ENCODE results near the gene PRDM16.

DNA sequence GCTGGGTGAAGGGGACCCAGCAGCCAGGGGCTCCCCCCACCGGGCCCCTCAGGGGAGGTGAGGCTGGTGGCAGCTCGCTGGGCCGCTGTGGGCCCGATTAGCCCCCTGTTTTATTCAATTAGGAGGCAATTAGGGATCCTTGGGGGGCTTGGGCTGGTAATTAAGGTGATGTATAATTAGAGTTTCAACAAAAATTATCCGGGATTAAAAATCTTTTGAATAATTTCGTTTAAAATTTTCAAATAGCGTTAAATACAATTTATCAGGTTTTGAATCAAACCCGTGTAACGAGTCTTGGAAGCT is 4.1 kb downstream of the PRDM16 start:
- TF ChIP-seq, protein P1, sequence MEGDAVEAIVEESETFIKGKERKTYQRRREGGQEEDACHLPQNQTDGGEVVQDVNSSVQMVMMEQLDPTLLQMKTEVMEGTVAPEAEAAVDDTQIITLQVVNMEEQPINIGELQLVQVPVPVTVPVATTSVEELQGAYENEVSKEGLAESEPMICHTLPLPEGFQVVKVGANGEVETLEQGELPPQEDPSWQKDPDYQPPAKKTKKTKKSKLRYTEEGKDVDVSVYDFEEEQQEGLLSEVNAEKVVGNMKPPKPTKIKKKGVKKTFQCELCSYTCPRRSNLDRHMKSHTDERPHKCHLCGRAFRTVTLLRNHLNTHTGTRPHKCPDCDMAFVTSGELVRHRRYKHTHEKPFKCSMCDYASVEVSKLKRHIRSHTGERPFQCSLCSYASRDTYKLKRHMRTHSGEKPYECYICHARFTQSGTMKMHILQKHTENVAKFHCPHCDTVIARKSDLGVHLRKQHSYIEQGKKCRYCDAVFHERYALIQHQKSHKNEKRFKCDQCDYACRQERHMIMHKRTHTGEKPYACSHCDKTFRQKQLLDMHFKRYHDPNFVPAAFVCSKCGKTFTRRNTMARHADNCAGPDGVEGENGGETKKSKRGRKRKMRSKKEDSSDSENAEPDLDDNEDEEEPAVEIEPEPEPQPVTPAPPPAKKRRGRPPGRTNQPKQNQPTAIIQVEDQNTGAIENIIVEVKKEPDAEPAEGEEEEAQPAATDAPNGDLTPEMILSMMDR (IDR thresholded peaks at IDR 0.05): no peak
- TF ChIP-seq ZNF232 (CRISPR knock-in tag; IDR thresholded peaks at IDR 0.05) (no peak), JUN (CRISPR knock-in tag; IDR thresholded peaks at IDR 0.05) (no peak), NR3C1 (CRISPR knock-in tag; conservative IDR thresholded peaks at IDR 0.05; ENCODE audit: low read depth) (no peak), ZNF138 (CRISPR knock-in tag; conservative IDR thresholded peaks at IDR 0.05) (no peak), TEAD4 (CRISPR knock-in tag; IDR thresholded peaks at IDR 0.05) (no peak), CREM (CRISPR knock-in tag; IDR thresholded peaks at IDR 0.05) (no peak)
- TF ChIP-seq, protein P2, sequence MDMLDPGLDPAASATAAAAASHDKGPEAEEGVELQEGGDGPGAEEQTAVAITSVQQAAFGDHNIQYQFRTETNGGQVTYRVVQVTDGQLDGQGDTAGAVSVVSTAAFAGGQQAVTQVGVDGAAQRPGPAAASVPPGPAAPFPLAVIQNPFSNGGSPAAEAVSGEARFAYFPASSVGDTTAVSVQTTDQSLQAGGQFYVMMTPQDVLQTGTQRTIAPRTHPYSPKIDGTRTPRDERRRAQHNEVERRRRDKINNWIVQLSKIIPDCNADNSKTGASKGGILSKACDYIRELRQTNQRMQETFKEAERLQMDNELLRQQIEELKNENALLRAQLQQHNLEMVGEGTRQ (CRISPR knock-in tag; IDR thresholded peaks at IDR 0.05): no peak
- TF ChIP-seq, protein P3, sequence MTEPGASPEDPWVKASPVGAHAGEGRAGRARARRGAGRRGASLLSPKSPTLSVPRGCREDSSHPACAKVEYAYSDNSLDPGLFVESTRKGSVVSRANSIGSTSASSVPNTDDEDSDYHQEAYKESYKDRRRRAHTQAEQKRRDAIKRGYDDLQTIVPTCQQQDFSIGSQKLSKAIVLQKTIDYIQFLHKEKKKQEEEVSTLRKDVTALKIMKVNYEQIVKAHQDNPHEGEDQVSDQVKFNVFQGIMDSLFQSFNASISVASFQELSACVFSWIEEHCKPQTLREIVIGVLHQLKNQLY (CRISPR knock-in tag; IDR thresholded peaks at IDR 0.05): no peak
- TF ChIP-seq, protein P4, sequence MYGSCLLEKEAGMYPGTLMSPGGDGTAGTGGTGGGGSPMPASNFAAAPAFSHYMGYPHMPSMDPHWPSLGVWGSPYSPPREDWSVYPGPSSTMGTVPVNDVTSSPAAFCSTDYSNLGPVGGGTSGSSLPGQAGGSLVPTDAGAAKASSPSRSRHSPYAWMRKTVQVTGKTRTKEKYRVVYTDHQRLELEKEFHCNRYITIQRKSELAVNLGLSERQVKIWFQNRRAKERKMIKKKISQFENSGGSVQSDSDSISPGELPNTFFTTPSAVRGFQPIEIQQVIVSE (CRISPR knock-in tag; IDR thresholded peaks at IDR 0.05; ENCODE audit: borderline replicate concordance): no peak
- TF ChIP-seq, protein P5, sequence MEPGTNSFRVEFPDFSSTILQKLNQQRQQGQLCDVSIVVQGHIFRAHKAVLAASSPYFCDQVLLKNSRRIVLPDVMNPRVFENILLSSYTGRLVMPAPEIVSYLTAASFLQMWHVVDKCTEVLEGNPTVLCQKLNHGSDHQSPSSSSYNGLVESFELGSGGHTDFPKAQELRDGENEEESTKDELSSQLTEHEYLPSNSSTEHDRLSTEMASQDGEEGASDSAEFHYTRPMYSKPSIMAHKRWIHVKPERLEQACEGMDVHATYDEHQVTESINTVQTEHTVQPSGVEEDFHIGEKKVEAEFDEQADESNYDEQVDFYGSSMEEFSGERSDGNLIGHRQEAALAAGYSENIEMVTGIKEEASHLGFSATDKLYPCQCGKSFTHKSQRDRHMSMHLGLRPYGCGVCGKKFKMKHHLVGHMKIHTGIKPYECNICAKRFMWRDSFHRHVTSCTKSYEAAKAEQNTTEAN (CRISPR knock-in tag; IDR thresholded peaks at IDR 0.05): no peak
